Thoracic aorta (tissue), 2 donors: ENCODE measurements around the gene MOV10L1. TPM values are rescaled to one million over a fixed set of nuclear protein-coding genes. Genes with fewer than 3 reads are reported as not detected.
"Not testable (repeated sequence)": the region's sequence is repeated elsewhere in the genome, so short reads cannot be mapped to it uniquely, and the experiment has no call there.

Experiments used
- ATAC-seq: fragments of 150-250 bp; one replicate; pipeline ENCODE4 v1.8.0; 2017; ENCODE audit warnings: low read depth; ENCODE audit not compliant: insufficient number of reproducible peaks, low FRiP score
- DNase-seq: peaks from one replicate; pipeline ENCODE4 v3.0.0-alpha.2; 2020; ENCODE audit warnings: low spot score
- H3K27ac ChIP-seq, 2 donors: fragments of 200-600 bp; sonication (generic); 1 replicate in 1 of 2; 2 replicates in 1 of 2; pipeline ENCODE4 v1.5.1; 2016; ENCODE audit warnings: mild to moderate bottlenecking in 2 of 2, moderate library complexity in 2 of 2
- H3K27me3 ChIP-seq: fragments of 200-600 bp; sonication (generic); replicated peaks from 2 replicates; pipeline ENCODE4 v1.6.0; 2016; ENCODE audit warnings: mild to moderate bottlenecking; ENCODE audit not compliant: insufficient read depth
- H3K36me3 ChIP-seq: fragments of 200-600 bp; sonication (generic); one replicate; pipeline ENCODE4 v1.5.1; 2016
- H3K4me1 ChIP-seq, 2 donors: fragments of 200-600 bp; sonication (generic); 1 replicate in 1 of 2; 2 replicates in 1 of 2; pipeline versions ENCODE4 v1.5.1 to v1.6.0; 2016; ENCODE audit warnings: low read depth in 2 of 2, mild to moderate bottlenecking in 1 of 2; ENCODE audit not compliant: control insufficient read depth in 1 of 2
- H3K4me3 ChIP-seq: fragments of 200-600 bp; sonication (generic); 2 replicates; pipeline ENCODE4 v1.5.1; 2016; ENCODE audit warnings: mild to moderate bottlenecking
- H3K9me3 ChIP-seq: fragments of 200-600 bp; sonication (generic); 2 replicates; pipeline ENCODE4 v1.5.1; 2016
- total RNA-seq, 2 donors: library from RNA; depleted of rRNA; stranded (reverse); fragments of >200 nt; gene quantifications; one replicate each; pipeline versions ENCODE4 v1.1.0 to v1.2.3, GENCODE V29; 2016
- TF ChIP-seq, protein P1 (sequence below): fragments of 200-600 bp; sonication (generic); IDR thresholded peaks from one replicate; pipeline ENCODE4 v1.5.1; 2019; ENCODE audit warnings: antibody characterized with exemption

MOV10L1 gene
- total RNA-seq, 2 donors from 2014 or later = 4.6 to 7.4 TPM

DNA sequence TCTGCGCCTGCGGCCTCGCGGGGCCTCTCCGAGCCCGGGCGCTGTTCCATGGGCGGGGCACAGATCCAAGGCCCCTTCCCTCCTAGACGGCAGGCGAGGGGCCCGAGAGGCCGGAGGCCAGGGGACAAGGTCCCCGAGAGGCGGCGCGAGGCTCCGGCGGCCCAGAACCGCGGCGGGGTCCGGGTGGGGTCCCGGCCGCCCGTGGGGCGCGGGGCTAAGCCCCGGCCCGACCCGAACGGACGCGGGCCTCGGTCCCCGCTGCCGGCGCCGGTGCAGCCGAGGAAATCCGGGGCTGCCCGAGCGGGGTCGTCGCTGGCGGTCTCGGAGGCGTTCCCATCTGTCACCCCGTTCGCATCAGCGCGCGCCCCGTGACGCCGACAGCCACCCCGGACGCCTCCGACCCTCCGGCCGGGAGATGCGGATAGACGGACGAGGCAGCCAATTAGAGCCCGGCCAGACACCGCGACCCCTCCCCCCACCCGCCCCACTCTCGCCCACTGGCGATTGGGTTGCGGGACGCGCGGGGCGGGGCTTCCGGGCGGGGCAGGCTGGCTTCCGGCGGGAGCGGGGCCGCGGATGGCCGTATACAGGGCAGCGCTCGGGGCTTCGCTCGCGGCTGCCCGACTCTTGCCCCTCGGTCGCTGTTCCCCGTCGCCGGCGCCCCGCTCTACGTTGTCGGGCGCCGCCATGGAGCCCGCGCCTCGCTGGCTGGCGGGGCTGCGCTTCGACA lies 110.8 kb downstream of the MOV10L1 start, which contains the start of gene SELENOO:
Gene SELENOO, plus strand, starts transcription at position 551 of the 730 bp plus-strand sequence. Its CDS starts 26 bp downstream, at position 577.
- ATAC-seq (peak; percentile 75), DNase-seq (peak; percentile 52)
- Histone ChIP-seq H3K27me3 (no peaks in the 10 kb centered on the region), H3K9me3 (no peaks in the 10 kb centered on the region), H3K4me3 (peak within 1 kb of the TSS; percentile 97), H3K27ac (peak within 1 kb of the TSS; percentile 68 to 83), H3K4me1 (peaks cover 17 to 28% of the 10 kb centered on the region in 2 donors), H3K36me3 (no peaks in the 10 kb centered on the region)
- TF ChIP-seq, protein P1, sequence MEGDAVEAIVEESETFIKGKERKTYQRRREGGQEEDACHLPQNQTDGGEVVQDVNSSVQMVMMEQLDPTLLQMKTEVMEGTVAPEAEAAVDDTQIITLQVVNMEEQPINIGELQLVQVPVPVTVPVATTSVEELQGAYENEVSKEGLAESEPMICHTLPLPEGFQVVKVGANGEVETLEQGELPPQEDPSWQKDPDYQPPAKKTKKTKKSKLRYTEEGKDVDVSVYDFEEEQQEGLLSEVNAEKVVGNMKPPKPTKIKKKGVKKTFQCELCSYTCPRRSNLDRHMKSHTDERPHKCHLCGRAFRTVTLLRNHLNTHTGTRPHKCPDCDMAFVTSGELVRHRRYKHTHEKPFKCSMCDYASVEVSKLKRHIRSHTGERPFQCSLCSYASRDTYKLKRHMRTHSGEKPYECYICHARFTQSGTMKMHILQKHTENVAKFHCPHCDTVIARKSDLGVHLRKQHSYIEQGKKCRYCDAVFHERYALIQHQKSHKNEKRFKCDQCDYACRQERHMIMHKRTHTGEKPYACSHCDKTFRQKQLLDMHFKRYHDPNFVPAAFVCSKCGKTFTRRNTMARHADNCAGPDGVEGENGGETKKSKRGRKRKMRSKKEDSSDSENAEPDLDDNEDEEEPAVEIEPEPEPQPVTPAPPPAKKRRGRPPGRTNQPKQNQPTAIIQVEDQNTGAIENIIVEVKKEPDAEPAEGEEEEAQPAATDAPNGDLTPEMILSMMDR = no peak

DNA sequence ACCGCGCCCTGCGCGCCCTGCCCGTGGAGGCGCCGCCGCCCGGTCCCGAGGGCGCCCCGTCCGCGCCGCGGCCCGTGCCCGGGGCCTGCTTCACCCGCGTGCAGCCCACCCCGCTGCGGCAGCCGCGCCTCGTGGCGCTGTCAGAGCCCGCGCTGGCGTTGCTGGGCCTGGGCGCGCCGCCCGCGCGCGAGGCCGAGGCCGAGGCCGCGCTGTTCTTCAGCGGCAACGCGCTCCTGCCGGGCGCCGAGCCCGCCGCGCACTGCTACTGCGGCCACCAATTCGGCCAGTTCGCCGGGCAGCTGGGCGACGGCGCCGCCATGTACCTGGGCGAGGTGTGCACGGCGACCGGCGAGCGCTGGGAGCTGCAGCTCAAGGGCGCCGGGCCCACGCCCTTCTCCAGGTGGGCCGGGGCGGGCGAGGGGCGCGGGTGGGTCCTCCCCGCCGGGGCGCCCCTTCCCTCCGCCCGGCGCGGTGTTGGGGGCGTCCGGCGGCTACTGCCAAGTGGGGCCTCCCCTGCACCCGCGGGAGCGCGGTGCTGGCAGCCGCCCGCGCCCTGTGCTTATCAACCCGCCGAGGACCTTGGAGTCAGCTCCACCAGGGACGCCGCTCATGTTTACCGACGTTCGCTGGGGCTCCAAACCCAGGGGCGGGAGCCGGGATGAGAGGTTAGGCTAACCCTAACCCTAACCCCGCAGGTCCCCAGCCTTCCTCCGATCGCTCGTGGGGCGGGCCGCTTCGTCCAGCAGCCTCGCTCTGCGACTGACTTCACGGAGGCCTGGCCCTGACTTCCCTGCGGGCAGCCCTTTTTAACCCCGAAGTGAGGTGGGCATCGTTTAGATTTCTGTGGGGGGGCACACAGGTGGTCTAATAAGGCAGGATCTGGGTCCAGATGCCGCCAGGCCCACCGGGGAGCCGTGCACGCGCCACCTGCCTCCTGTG lies 111.7 kb downstream of the MOV10L1 start:
- ATAC-seq (peak; percentile 9), DNase-seq (no peak)
- no peaks in the 10 kb centered on the region for H3K27me3 ChIP-seq
- TF ChIP-seq, protein P1 = no peak
- H3K9me3 ChIP-seq = no peaks in the 10 kb centered on the region
- H3K27ac ChIP-seq = peak overlapping the region in 1 of 2 donors; percentile 83
- H3K4me1 ChIP-seq = peaks cover 17 to 28% of the 10 kb centered on the region in 2 donors
- H3K4me3 ChIP-seq = peak overlapping the region; percentile 97
- H3K36me3 ChIP-seq = peaks cover 3% of the 10 kb centered on the region

DNA sequence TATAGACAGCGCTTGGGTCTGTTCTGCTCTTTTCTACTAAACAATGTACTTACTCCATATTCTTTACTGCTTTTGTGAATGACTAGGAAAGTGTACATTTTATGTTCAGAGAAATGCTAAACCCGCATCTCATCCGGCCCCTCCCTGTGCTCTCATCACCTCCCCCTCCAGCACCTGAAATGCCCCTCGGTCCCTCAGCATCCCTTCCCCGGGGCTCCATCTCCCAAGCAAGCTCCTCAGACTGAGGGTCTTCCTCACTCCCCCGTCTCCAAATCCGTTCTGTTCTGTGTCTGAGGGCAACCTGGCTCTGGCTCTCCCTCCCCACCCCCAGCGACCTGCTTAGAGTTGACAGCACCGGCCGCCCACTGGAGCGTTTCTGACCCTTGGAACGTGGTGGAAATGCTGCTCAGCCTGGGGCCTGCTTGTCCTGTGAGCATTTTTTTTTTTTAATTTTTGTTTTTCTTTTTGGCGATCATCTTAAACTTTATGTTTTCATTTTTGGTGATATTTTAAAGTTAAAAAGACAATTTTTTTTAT lies 112.4 kb downstream of the MOV10L1 start:
- Histone ChIP-seq H3K27me3 (no peaks in the 10 kb centered on the region), H3K9me3 (no peaks in the 10 kb centered on the region), H3K4me3 (peak overlapping the region; percentile 97), H3K27ac (no peak overlapping the region), H3K36me3 (peaks cover 9% of the 10 kb centered on the region), H3K4me1 (peaks cover 17 to 28% of the 10 kb centered on the region in 2 donors)
- ATAC-seq (no peak), DNase-seq (no peak)
- TF ChIP-seq, protein P1 = no peak

DNA sequence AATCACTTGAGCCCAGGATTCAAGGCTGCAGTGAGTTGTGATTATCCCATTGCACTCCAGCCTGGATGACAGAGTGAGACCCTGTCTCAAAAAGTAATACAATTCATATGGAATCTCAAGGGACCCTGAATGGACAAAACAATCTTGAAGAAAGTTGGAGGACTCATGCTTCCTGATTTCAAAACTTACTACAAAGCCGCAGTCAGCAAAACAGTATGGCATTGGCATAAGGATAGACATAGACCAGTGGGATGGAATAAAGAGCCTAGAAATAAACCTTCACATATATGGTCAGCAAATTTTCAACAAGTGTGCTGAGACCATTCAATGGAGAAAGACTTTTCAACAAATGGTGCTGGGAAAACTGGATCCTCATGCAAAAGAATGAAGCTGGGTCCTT lies 113.5 kb downstream of the MOV10L1 start:
- Histone ChIP-seq H3K36me3 (peaks cover 15% of the 10 kb centered on the region), H3K9me3 (no peaks in the 10 kb centered on the region), H3K4me1 (peaks cover 17 to 28% of the 10 kb centered on the region in 2 donors), H3K4me3 (no peak overlapping the region), H3K27ac (no peak overlapping the region), H3K27me3 (no peaks in the 10 kb centered on the region)
- ATAC-seq (no peak), DNase-seq (no peak)
- TF ChIP-seq, protein P1 = no peak

DNA sequence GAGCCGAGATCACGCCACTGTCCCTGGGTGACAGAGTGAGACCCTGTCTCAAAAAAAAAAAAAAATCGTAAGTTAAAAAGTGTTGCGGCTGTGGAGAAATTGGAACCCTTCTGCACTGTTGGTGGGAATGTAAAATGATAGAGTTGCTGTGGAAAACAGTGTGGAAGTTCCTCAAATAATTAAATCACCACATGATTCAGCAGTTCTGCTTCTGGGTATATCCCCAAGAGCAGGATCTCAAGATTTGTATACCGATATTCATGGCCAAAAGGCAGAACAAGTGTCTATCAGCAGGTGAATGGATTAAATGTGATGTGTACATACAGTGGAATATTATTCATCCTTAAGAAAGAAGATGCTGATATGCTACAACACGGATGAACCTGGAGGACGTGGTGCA lies 114.8 kb downstream of the MOV10L1 start:
- Histone ChIP-seq H3K4me3 (no peak overlapping the region), H3K4me1 (peaks cover 16 to 22% of the 10 kb centered on the region in 2 donors), H3K27me3 (no peaks in the 10 kb centered on the region), H3K27ac (no peak overlapping the region), H3K36me3 (peaks cover 15% of the 10 kb centered on the region), H3K9me3 (no peaks in the 10 kb centered on the region)
- TF ChIP-seq, protein P1 = no peak
- ATAC-seq (no peak), DNase-seq (no peak)

DNA sequence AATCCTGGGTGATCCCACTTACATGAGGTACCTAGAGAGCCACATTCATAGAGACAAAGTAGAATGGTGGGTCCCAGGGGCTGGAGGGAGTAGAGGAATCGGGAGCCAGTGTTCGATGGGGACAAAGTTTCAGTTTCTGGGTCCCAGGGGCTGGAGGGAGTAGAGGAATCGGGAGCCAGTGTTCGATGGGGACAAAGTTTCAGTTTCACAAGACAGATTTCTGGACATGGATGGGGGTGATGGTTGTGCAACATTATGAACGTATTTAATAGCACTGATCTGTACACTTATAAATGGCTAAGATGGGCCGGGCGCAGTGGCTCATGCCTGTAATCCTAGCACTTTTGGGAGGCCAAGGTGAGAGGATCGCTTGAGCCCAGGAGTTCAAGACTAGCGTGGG lies 115.2 kb downstream of the MOV10L1 start:
- not testable (repeated sequence) for H3K27me3 ChIP-seq, H3K27ac ChIP-seq, H3K9me3 ChIP-seq, DNase-seq, ATAC-seq, H3K4me3 ChIP-seq
- H3K4me1 ChIP-seq = peaks cover 12 to 22% of the 10 kb centered on the region in 2 donors
- H3K36me3 ChIP-seq = peaks cover 15% of the 10 kb centered on the region
